K562 (cell line): ENCODE data around the gene EPHA4. TPM values are rescaled to one million over a fixed set of nuclear protein-coding genes. Genes with fewer than 3 reads are reported as not detected.

Experiments
- ATAC-seq: fragments of 200-7000 bp; cut with Tn5 transposase; 3 replicates; pipeline ENCODE4 v1.9.1; 2020; ENCODE audit warnings: moderate library complexity
- BruUV-seq: library from RNA; stranded (reverse); fragments of 400-500 nt; replicated peaks from 2 replicates; lab custom pipeline; 2021; lab: Mats Ljungman, UMichigan
- CTCF ChIA-PET: fragments of 300-600 bp; formaldehyde crosslinking; extraction: SDS; loops from one replicate; lab custom pipeline; 2021; ENCODE audit warnings: low intra/inter-chr PET ratio; lab: Yijun Ruan, JAX
- POLR2A ChIA-PET: fragments of 300-600, 350-650 bp; sonication (Branson Sonifier 250); formaldehyde crosslinking; extraction: SDS; loops from one replicate; lab custom pipeline; 2021; ENCODE audit warnings: antibody characterized with exemption, inconsistent platforms; lab: Yijun Ruan, JAX
- DNase-seq, 4 experiments: peaks; one replicate each; pipeline versions ENCODE4 v3.0.0 to v3.0.0-alpha.2; 2011 to 2018; ENCODE audit warnings: low spot score in 3 of 4, mixed read lengths in 3 of 4; ENCODE audit errors: extremely low read depth in 1 of 4
- FAIRE-seq: peaks from 2 replicates; lab custom pipeline; 2011; peaks lifted over from hg19 to GRCh38; lab: Jason Lieb, UNC
- H2AFZ ChIP-seq: 2 replicates; pipeline ENCODE4 v1.6.0; 2011; ENCODE audit warnings: low read depth, low read length, control low read depth, inconsistent platforms
- H3K27ac ChIP-seq: fragments of 200-600 bp; 3 replicates; pipeline ENCODE4 v1.8.0; 2011; ENCODE audit warnings: low read depth, mild to moderate bottlenecking, control low read depth, inconsistent platforms, low read length, moderate library complexity, mixed read lengths; ENCODE audit errors: extremely low read depth
- H3K27me3 ChIP-seq, 2 experiments: fragments of 300-600 bp in 1 of 2; 2 replicates in 1 of 2; 3 replicates in 1 of 2; pipeline versions ENCODE4 v1.6.0 to v1.8.0; 2011; ENCODE audit warnings: inconsistent platforms in 2 of 2, low read length in 2 of 2, mild to moderate bottlenecking in 1 of 2, mixed read lengths in 1 of 2, moderate library complexity in 1 of 2; ENCODE audit not compliant: control insufficient read depth in 2 of 2, insufficient read depth in 2 of 2
- H3K36me3 ChIP-seq: fragments of 300-600 bp; 3 replicates; pipeline ENCODE4 v1.8.0; 2011; ENCODE audit warnings: mild to moderate bottlenecking, low read length, inconsistent platforms; ENCODE audit not compliant: control insufficient read depth, insufficient read depth
- H3K4me1 ChIP-seq, 2 experiments: fragments of 200-600 bp in 1 of 2; replicated peaks in 1 of 2; 2 replicates in 1 of 2; 3 replicates in 1 of 2; pipeline versions ENCODE4 v1.5.1 to v1.8.0; 2011; ENCODE audit warnings: inconsistent platforms in 2 of 2, low read length in 2 of 2, mild to moderate bottlenecking in 1 of 2, mixed read lengths in 1 of 2, moderate library complexity in 1 of 2; ENCODE audit not compliant: control insufficient read depth in 2 of 2, insufficient read depth in 2 of 2
- H3K4me2 ChIP-seq: 2 replicates; pipeline ENCODE4 v1.6.1; 2011; ENCODE audit warnings: low read length, control low read depth, inconsistent platforms, mixed read lengths; ENCODE audit not compliant: insufficient read depth
- H3K4me3 ChIP-seq: fragments of 200-600 bp; sonication (generic), shearing (Covaris generic); 2 replicates; pipeline ENCODE4 v1.5.1; 2016; ENCODE audit warnings: control low read depth, inconsistent platforms
- H3K79me2 ChIP-seq: fragments of 200-600 bp; 3 replicates; pipeline ENCODE4 v1.8.0; 2011; ENCODE audit warnings: low read length, inconsistent platforms; ENCODE audit not compliant: control insufficient read depth, insufficient read depth
- H3K9ac ChIP-seq, 2 experiments: 2 replicates each; pipeline versions ENCODE4 v1.6.0 to v1.6.1; 2011; ENCODE audit warnings: low read depth in 2 of 2, low read length in 2 of 2, control low read depth in 1 of 2, inconsistent platforms in 1 of 2, mild to moderate bottlenecking in 1 of 2, mixed read lengths in 1 of 2; ENCODE audit not compliant: insufficient read depth in 1 of 2
- H3K9me1 ChIP-seq: one replicate; pipeline ENCODE4 v1.6.0; 2011; ENCODE audit warnings: inconsistent platforms, mild to moderate bottlenecking, low read length, moderate library complexity; ENCODE audit not compliant: control insufficient read depth, insufficient read depth
- H3K9me3 ChIP-seq: replicated peaks from 2 replicates; pipeline ENCODE4 v1.5.1; 2011; ENCODE audit warnings: low read depth, low read length, inconsistent platforms; ENCODE audit not compliant: control insufficient read depth, insufficient read depth
- H4K20me1 ChIP-seq: replicated peaks from 2 replicates; pipeline ENCODE4 v1.6.1; 2011; ENCODE audit warnings: low read length, inconsistent platforms, mixed read lengths; ENCODE audit not compliant: control insufficient read depth, insufficient read depth
- BMI1 ChIP-seq: fragments of 150-350 bp; IDR thresholded peaks from 2 replicates; pipeline ENCODE4 v1.6.1; 2014; ENCODE audit warnings: low read length
- CBFA2T3 ChIP-seq: fragments of 450-650 bp; IDR thresholded peaks from 2 replicates; pipeline ENCODE4 v1.6.1; 2017
- CSDE1 ChIP-seq, 2 experiments: fragments of 450-650 bp; IDR thresholded peaks; 2 replicates each; pipeline ENCODE4 v1.6.1; 2016; ENCODE audit warnings: mild to moderate bottlenecking in 1 of 2
- GTF2E2 ChIP-seq: fragments of 200-800 bp; sonication (Bioruptor generic); IDR thresholded peaks from 2 replicates; pipeline ENCODE4 v1.6.1; 2016; ENCODE audit warnings: missing genetic modification characterization, missing compliant biosample characterization
- HNRNPK ChIP-seq: fragments of 200-400 bp; formaldehyde crosslinking; IDR thresholded peaks from one replicate; pipeline ENCODE4 v1.6.1; 2018; ENCODE audit warnings: mild to moderate bottlenecking, low read depth, low read length; ENCODE audit not compliant: poor library complexity, severe bottlenecking
- MED1 ChIP-seq: sonication (generic); formaldehyde crosslinking; IDR thresholded peaks from 2 replicates; pipeline ENCODE4 v1.8.1; 2023; ENCODE audit warnings: missing genetic modification reagents, borderline replicate concordance
- NFE2 ChIP-seq: IDR thresholded peaks from 2 replicates; pipeline ENCODE4 v1.6.1; 2014; ENCODE audit warnings: antibody characterized with exemption, low read depth
- PCBP1 ChIP-seq: fragments of 200-400 bp; formaldehyde crosslinking; IDR thresholded peaks from 2 replicates; pipeline ENCODE4 v1.6.1; 2018; ENCODE audit warnings: mild to moderate bottlenecking, low read depth, low read length; ENCODE audit not compliant: poor library complexity, severe bottlenecking
- PHB ChIP-seq: fragments of 250-450 bp; sonication (Bioruptor Pico); IDR thresholded peaks from 2 replicates; pipeline ENCODE4 v1.5.0; 2021
- PHTF2 ChIP-seq: fragments of 250-450 bp; sonication (Bioruptor Pico); IDR thresholded peaks from 2 replicates; pipeline ENCODE4 v1.5.0; 2021; ENCODE audit warnings: mild to moderate bottlenecking
- RBFOX2 ChIP-seq: fragments of 200-400 bp; formaldehyde crosslinking; IDR thresholded peaks from 2 replicates; pipeline ENCODE4 v1.6.1; 2017; ENCODE audit warnings: low read depth, mild to moderate bottlenecking, low read length, moderate library complexity
- ZFP36 ChIP-seq: fragments of 150-350 bp; IDR thresholded peaks from 2 replicates; pipeline ENCODE4 v1.6.1; 2018; ENCODE audit warnings: low read length, low read depth; ENCODE audit not compliant: partially characterized antibody
- ZNF175 ChIP-seq: fragments of 200-800 bp; sonication (Bioruptor generic); IDR thresholded peaks from 2 replicates; pipeline ENCODE4 v1.6.1; 2016; ENCODE audit warnings: low read depth, mild to moderate bottlenecking, missing genetic modification characterization, missing compliant biosample characterization
- ZNF76 ChIP-seq: fragments of 250-450 bp; sonication (Bioruptor Pico); IDR thresholded peaks from 2 replicates; pipeline ENCODE4 v1.4.0; 2020; ENCODE audit warnings: mild to moderate bottlenecking, moderate library complexity, borderline replicate concordance
- WGBS: fragments of 100-300 bp; shearing (Covaris generic); methylation state at CpG from one replicate; pipeline ENCODE4 v1.1.6; 2016; ENCODE audit warnings: low coverage, mixed read lengths; ENCODE audit not compliant: insufficient coverage; ENCODE audit errors: missing lambda C conversion rate; 5-methylcytosine and 5-hydroxymethylcytosine counted together
- in situ Hi-C: fragments of 300-500 bp; cut with MboI; formaldehyde crosslinking; loops from 4 replicates; pipeline ENCODE4 v1.15.0; 2018; ENCODE audit warnings: inconsistent platforms, mixed read lengths
- intact Hi-C: fragments of 100-400 bp; cut with micrococcal nuclease; formaldehyde crosslinking; loops from 2 replicates; pipeline ENCODE4 v1.14.2; 2022
- polyA plus RNA-seq, 8 experiments: library from polyadenylated mRNA; depleted of rRNA in 4 of 8; stranded (reverse) in 5 of 8; unstranded in 3 of 8; fragments of >200 nt; fragmentation: Nextera tagmentation in 2 of 8; fragmentation: Illumina TruSeq in 1 of 8; extraction: Ambion mirVana in 2 of 8; extraction: Trizol in 1 of 8; gene quantifications; 2 replicates each; pipeline versions ENCODE4 v1.2.1 to v1.2.3, GENCODE V29; 2011 to 2014; ENCODE audit warnings: inconsistent platforms in 1 of 8, missing spikeins in 1 of 8
- total RNA-seq, 7 experiments: library from RNA; depleted of rRNA in 6 of 7; stranded (reverse); fragments of >200 nt in 6 of 7; fragmentation: Illumina TruSeq in 2 of 7; extraction: Trizol in 2 of 7; gene quantifications; 2 replicates each; pipeline versions ENCODE4 v1.2.1 to v1.2.3, GENCODE V29; 2011 to 2021; ENCODE audit warnings: low replicate concordance in 1 of 7
- TF ChIP-seq, protein P1 (sequence below): sonication (generic); formaldehyde crosslinking; IDR thresholded peaks from 2 replicates; pipeline ENCODE4 v1.8.1; 2023; ENCODE audit warnings: mild to moderate bottlenecking, missing genetic modification reagents, moderate library complexity
- TF ChIP-seq, protein P2 (sequence below), 2 experiments: IDR thresholded peaks; 2 replicates each; pipeline ENCODE4 v1.6.1; 2012; ENCODE audit warnings: improper control_type of control experiment in 2 of 2, low read depth in 2 of 2, low read length in 2 of 2, borderline replicate concordance in 1 of 2

The EPHA4 gene
- total and polyA plus RNA-seq, 9 of the 15 experiments (the other 6 are each of a cell fraction or from before 2014, with no cell fraction given), result 0.07 to 0.09 (median 0.07) TPM; not detected in 6

DNA sequence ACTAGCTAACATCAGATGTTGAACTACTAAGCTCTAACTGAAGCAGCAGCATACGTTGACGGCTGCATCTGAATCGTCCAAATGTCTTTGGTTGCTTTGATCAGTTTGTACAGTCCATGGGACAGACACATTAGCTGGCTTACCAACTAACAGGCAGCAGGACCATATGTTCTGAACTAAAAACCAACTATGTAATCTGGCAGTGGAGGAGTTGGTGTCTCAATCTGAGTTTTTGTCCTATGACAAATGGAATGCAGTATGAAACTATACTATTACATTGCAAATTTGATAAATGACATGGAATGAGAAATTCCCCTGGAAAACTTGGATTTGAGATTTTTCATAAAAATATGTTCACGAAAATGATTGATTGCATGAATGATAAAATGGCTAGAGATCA lies 79.5 kb downstream of the EPHA4 start:
- H3K27me3 ChIP-seq, result no peaks in the 10 kb centered on the region
- BruUV-seq, result no TSS peak
- no peaks in the 10 kb centered on the region; the same call in 1 of the 2 replicates for H3K9me3 ChIP-seq
- no peaks in the 10 kb centered on the region for H3K9me1 ChIP-seq
- ATAC-seq (no peak), FAIRE-seq (no peak), DNase-seq (no peak)
- in situ Hi-C loops (no loop called here), intact Hi-C loops (no loop called here)
- no peak for TF ChIP-seq PCBP1
- TF ChIP-seq, protein P1, sequence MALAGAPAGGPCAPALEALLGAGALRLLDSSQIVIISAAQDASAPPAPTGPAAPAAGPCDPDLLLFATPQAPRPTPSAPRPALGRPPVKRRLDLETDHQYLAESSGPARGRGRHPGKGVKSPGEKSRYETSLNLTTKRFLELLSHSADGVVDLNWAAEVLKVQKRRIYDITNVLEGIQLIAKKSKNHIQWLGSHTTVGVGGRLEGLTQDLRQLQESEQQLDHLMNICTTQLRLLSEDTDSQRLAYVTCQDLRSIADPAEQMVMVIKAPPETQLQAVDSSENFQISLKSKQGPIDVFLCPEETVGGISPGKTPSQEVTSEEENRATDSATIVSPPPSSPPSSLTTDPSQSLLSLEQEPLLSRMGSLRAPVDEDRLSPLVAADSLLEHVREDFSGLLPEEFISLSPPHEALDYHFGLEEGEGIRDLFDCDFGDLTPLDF (CRISPR knock-in tag), result no peak
- no peak for TF ChIP-seq CSDE1 (IDR thresholded peaks at IDR 0.05)
- TF ChIP-seq RBFOX2, result no peak
- no peak for TF ChIP-seq ZNF175
- no peak for TF ChIP-seq PHTF2
- no peak for TF ChIP-seq NFE2
- TF ChIP-seq HNRNPK, result no peak
- no peak for TF ChIP-seq GTF2E2 (tag)
- TF ChIP-seq ZNF76 (CRISPR knock-in tag), result no peak
- no peak for TF ChIP-seq CBFA2T3
- TF ChIP-seq MED1 (CRISPR knock-in tag), result no peak
- no peak for TF ChIP-seq ZFP36
- no peak for TF ChIP-seq BMI1
- TF ChIP-seq PHB (CRISPR knock-in tag), result no peak
- TF ChIP-seq, protein P2, sequence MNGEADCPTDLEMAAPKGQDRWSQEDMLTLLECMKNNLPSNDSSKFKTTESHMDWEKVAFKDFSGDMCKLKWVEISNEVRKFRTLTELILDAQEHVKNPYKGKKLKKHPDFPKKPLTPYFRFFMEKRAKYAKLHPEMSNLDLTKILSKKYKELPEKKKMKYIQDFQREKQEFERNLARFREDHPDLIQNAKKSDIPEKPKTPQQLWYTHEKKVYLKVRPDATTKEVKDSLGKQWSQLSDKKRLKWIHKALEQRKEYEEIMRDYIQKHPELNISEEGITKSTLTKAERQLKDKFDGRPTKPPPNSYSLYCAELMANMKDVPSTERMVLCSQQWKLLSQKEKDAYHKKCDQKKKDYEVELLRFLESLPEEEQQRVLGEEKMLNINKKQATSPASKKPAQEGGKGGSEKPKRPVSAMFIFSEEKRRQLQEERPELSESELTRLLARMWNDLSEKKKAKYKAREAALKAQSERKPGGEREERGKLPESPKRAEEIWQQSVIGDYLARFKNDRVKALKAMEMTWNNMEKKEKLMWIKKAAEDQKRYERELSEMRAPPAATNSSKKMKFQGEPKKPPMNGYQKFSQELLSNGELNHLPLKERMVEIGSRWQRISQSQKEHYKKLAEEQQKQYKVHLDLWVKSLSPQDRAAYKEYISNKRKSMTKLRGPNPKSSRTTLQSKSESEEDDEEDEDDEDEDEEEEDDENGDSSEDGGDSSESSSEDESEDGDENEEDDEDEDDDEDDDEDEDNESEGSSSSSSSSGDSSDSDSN (IDR thresholded peaks at IDR 0.05; ENCODE audit: borderline replicate concordance in 1 of 2, low read depth in 2 of 2, low read length in 2 of 2), result no peak
- H3K4me1 ChIP-seq, result no peaks in the 10 kb centered on the region
- H2AFZ ChIP-seq, result no peak overlapping the region
- no peak overlapping the region for H3K4me2 ChIP-seq
- H3K79me2 ChIP-seq, result no peaks in the 10 kb centered on the region
- no peak overlapping the region for H3K9ac ChIP-seq
- H3K27ac ChIP-seq, result no peak overlapping the region
- H4K20me1 ChIP-seq, result no peaks in the 10 kb centered on the region
- ChIA-PET POLR2A (no interaction called here), CTCF (no interaction called here)
- no peaks in the 10 kb centered on the region for H3K36me3 ChIP-seq
- H3K4me3 ChIP-seq, result no peak overlapping the region
- 0% methylated on average over 4 of the region's 4 CpGs for whole genome bisulfite sequencing
